ENCODE measurements around the gene DRGX. TPM values are rescaled to one million over a fixed set of nuclear protein-coding genes. Genes with fewer than 3 reads are reported as not detected.

Gene DRGX
- total RNA-seq, 2 donors from 2014 or later = not detected

DNA sequence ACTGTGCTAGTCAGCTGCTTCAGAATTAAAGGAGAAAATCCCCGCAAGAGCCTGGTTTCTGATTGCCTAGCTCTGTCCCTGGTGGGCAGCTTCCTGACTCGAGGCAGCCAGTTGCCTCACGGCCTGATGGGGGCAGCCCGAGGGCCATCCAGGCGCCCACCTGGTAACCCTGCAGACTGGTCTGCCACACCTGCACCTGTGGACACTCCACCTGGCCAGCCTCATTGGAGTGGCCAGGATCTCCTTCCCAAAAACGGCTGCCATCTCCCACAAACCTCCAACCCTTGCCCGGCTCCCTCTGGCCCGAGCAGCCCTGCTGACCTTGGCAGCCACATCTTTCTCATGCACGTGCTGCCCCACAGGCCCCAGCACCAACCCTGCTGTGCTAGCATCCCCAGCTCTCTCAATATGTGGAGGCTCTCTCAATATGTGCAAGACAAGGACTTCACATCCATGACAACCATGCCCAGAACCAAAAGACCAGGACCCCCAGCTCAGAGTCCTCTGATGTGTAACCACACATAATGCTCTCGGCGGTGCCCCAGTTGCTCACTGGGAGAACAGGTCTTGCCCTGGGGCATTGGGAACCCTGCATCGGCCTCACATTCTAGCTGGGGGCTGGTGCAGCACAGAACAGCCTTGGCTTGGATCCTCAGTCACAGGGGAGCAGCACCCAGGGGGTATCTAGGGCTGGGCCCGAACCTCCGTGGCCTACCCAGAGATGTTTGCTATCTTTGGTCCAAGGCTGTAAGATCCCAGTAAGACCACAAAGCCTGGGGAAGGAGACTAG, 14.6 kb downstream of the DRGX start:
- no peaks in the 10 kb centered on the region for H3K4me1 Mint-ChIP-seq
- ATAC-seq (replicated peaks) = no peak
- H3K27me3 Mint-ChIP-seq = peaks cover 11% of the 10 kb centered on the region
- no peaks in the 10 kb centered on the region for H3K9me3 Mint-ChIP-seq
- H3K4me3 Mint-ChIP-seq = no peak overlapping the region
- H3K27ac Mint-ChIP-seq = no peak overlapping the region
- no peaks in the 10 kb centered on the region for H3K36me3 Mint-ChIP-seq (ENCODE audit: low read depth)

DNA sequence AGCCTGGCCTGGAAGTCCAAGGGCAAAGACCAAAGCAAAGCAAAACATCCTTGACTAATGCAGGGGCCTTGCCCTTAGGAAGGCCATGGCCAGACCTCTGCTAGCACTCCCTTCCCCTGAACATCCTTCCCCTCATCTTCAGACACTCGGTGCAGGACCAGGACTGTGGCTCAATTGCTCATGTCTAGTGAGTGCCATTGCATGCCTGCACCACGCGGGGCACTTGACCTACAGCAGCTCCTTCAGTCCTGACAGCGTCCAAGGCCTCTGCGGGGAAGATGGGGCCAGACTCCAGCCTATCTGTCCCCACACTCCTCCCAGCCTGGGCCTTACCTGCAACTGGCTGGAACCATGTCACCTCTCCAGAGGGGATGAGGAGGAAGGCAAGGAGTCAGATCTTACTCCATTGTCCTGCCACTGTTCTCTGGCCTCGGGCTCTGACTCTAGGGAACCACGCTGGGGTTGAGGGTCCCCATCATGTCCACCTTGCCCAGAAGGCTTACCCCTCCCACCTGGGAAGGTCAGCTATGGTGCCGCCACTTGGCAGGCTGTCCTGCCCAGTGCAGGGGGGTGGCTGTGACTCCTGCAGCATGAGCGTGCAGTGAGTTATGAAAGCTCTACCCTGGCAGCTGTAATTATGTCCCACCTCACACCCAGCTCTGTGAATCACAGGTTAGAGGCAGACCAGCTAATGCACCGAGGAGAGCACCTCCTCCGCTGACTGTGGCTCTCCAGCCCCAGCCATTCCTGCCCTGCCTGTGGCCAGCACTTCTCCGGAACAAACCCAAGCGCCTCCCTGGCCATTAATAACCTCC, 16.1 kb downstream of the DRGX start:
- H3K27me3 Mint-ChIP-seq = peaks cover 11% of the 10 kb centered on the region
- H3K4me3 Mint-ChIP-seq = no peak overlapping the region
- no peak for ATAC-seq (replicated peaks)
- no peaks in the 10 kb centered on the region for H3K36me3 Mint-ChIP-seq (ENCODE audit: low read depth)
- H3K4me1 Mint-ChIP-seq = no peaks in the 10 kb centered on the region
- no peaks in the 10 kb centered on the region for H3K9me3 Mint-ChIP-seq
- no peak overlapping the region for H3K27ac Mint-ChIP-seq

DNA sequence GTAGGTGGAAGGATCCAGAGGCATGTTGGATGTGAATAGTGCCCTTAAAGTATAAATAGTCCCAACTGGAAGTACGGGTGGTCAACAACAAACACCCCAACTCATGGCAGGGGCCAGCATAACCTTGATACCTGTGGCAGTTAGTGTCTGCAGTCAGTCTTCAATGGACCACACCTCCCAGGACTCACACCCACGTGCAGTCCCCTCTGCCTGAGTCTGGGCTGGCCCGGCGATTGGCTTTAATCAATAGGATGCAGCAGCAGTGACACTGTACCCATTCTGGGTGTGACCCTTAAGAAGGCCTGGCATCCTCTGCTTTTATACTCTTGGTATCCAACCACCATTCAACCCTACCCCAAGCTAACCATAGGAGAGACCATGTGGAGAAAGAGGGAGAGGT, 18.6 kb downstream of the DRGX start:
- Mint-ChIP-seq H3K4me1 (no peaks in the 10 kb centered on the region), H3K9me3 (no peaks in the 10 kb centered on the region), H3K36me3 (ENCODE audit: low read depth) (no peaks in the 10 kb centered on the region), H3K27ac (no peak overlapping the region), H3K4me3 (no peak overlapping the region), H3K27me3 (peaks cover 16% of the 10 kb centered on the region)
- ATAC-seq (replicated peaks) = no peak

DNA sequence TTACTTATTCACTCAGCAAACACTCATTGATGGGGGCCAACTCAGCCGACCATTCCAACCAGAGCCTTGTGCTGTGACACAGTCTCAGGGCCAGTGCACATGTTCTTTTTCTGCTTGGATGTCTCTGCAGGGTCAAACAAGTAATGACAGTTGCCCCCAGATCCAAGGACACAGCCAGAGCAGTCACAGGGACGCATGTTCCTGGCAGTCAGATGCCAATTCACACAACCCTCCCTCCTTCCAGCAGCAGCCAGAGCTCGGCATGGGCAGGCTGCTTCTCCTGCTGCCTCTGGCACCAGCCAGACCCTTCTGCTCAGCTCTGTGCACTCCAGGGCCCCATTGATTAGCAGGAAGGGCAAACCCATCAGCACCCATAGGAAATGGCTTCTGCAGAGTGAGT, 20.3 kb downstream of the DRGX start:
- Mint-ChIP-seq H3K4me3 (no peak overlapping the region), H3K36me3 (ENCODE audit: low read depth) (no peaks in the 10 kb centered on the region)

DNA sequence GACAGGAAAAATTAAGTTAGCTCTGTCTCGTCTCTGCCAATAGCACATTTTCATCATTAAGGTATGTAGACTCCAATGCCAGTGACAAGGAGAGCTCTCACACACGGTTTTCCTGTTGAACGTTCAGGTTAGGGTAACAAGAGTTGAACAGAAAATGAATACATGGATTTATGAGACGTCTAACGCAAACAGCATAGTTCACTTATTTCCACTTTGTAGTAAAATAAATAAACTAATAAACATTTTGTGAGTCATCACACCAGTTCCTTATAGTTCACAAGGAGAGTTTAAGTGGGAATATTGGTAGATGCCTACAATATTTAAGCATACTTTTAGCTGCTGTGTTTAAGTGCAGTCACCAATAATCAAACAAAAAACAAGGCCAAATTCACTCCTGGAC, 21.1 kb downstream of the DRGX start:
- Mint-ChIP-seq H3K27me3 (peaks cover 15% of the 10 kb centered on the region), H3K9me3 (no peaks in the 10 kb centered on the region), H3K27ac (no peak overlapping the region), H3K4me3 (no peak overlapping the region), H3K4me1 (no peaks in the 10 kb centered on the region), H3K36me3 (ENCODE audit: low read depth) (no peaks in the 10 kb centered on the region)
- no peak for ATAC-seq (replicated peaks)

More for the DNA sequence above, 20.3 kb downstream of the DRGX start:
- no peaks in the 10 kb centered on the region for H3K4me1 Mint-ChIP-seq
- H3K27me3 Mint-ChIP-seq = peaks cover 18% of the 10 kb centered on the region
- no peak for ATAC-seq (replicated peaks)
- H3K27ac Mint-ChIP-seq = no peak overlapping the region
- H3K9me3 Mint-ChIP-seq = no peaks in the 10 kb centered on the region

DNA sequence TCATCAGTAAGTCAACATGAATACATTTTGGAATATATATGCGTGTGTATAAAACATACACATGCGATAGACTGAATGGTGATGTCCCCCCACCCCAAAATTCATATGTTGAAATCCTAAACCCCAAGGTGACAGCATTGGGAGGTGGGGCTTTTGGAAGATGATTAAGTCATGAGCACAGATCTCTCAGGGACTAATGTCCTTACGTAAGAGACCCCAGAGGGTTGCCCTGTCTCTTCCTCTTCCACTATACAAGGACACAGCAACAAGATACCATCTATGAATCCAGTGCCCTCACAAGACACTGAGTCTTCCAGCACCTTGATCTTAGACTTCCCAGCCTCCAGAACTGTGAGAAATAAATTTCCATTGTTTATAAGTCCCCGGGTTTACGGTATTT, 22.5 kb downstream of the DRGX start:
- Mint-ChIP-seq H3K36me3 (ENCODE audit: low read depth) (no peaks in the 10 kb centered on the region), H3K27ac (no peak overlapping the region), H3K27me3 (peaks cover 18% of the 10 kb centered on the region), H3K4me3 (no peak overlapping the region), H3K9me3 (no peaks in the 10 kb centered on the region), H3K4me1 (no peaks in the 10 kb centered on the region)
- no peak for ATAC-seq (replicated peaks)

DNA sequence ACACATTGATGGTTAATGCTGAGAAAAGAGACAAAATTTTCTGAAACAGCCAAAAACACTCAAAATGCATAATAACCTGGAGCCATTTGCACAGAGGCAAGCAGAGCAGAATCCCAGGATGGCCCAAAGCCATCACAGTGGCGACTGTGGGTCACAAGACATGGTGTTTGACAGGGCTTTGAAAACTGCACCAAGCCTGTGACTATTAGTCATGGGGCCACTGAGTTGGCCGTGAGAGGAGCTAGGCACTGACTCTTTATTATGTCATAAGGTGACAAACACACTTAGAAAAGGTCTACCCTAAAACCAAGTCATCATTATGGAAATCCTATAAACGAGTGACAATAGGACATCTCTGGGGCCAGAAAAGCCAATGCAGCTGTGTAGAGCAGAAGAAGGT, 23.9 kb downstream of the DRGX start:
- Mint-ChIP-seq H3K27ac (no peak overlapping the region), H3K4me1 (no peaks in the 10 kb centered on the region), H3K9me3 (no peaks in the 10 kb centered on the region), H3K4me3 (no peak overlapping the region), H3K27me3 (peaks cover 22% of the 10 kb centered on the region), H3K36me3 (ENCODE audit: low read depth) (no peaks in the 10 kb centered on the region)
- ATAC-seq (replicated peaks) = peak; percentile 65

DNA sequence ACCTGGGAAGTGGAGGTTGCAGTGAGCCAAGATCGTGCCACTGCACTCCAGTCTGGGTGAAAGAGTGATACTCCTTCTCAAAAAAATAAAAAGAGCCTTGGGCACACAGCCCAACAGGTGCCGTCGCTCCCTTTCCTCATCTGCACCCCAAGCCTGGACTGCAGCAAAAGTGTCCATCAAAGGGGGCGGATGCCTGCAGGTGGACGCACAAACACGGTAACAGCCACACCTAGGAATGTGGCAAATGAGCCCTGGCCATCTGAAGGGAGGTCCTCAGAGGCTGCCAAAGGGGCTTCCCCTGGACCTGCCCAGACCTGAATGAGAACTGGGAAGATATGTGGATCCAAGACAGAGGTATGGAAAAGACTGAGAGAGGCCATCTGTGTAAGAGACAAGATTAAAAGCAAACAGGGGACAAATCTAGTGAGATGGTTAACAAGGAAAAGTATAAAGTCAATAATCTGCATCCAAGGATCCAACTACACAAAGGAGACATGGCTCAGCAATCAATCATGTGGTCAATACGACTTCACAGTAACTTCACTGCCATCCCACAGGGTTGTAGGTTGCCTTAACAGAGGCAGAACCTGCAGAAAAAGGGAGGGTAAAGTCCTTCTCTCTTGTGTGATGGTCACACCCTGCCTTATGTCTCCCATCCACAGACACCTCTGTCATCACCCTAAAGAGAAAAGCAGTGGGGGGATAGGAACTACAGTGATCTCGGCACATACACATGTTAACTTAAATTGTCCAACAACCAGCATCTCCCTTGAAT, 25.4 kb downstream of the DRGX start:
- no peak for ATAC-seq (replicated peaks)
- no peaks in the 10 kb centered on the region for H3K4me1 Mint-ChIP-seq
- peaks cover 19% of the 10 kb centered on the region for H3K27me3 Mint-ChIP-seq
- H3K9me3 Mint-ChIP-seq = no peaks in the 10 kb centered on the region
- no peak overlapping the region for H3K4me3 Mint-ChIP-seq
- no peaks in the 10 kb centered on the region for H3K36me3 Mint-ChIP-seq (ENCODE audit: low read depth)
- no peak overlapping the region for H3K27ac Mint-ChIP-seq

DNA sequence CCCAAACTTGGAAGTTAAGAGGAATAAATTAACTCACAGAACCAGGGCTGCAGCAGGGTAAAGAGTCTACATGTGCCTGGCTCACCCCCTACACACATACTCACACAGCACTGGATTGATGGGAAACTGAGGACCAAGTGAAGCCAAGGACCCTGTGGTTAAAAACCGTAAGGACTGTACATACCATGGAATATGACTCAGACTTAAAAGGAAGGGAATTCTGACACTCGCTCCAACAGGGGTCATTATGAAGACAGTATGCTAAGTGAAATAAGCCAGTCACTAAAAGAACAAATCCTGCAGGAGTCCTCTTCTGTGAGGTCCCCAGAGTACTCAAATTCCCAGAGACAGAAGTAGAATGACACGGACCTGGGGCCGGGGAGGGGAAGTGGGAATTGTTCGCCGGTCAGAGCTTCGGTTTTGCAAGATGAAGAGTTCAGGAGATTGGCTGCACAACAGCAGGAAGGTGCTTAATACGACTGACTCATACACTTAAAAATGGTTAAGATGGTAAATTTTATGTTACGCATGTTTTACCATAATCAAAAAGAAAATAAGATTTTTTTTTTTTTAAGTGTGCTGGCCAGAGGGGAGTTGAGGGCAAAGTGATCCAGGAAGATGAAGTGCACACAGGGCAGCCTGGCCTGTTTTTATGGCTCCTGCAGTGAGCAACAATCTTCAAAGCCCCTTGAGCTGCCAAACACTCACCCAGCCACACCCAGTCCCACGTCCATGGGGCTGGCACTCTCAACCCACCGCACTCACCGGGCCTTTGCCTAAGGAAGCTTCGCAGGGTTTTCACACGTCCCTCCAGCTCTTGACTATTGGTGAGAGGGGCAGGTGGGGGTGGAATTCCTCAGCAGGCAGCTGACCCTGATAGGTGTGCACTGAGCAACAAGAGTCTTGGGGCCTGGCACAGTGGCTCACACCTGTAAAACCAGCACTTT, 26.4 kb downstream of the DRGX start:
- Mint-ChIP-seq H3K9me3 (no peaks in the 10 kb centered on the region), H3K27me3 (peaks cover 19% of the 10 kb centered on the region), H3K4me3 (no peak overlapping the region), H3K36me3 (ENCODE audit: low read depth) (no peaks in the 10 kb centered on the region), H3K4me1 (no peaks in the 10 kb centered on the region), H3K27ac (no peak overlapping the region)
- no peak for ATAC-seq (replicated peaks)

DNA sequence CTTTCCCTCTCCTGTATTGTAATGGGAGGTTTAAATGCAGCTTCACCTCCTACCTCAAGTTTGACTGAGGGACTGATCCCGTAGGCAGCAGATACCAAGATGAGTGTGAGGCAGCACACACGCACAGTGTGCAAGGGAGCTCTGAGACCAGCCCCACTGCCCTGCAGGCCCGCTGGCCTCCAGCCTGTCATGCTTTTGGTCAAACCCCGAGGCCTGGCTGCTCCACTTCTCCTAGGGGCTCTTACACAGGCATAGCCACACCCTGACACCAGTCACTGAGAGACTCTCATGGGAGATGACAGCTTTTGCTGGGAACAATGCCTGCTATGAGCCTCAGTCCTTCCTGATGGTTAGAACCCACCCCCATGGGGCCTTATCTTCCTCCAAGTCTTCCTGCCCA, 27.6 kb downstream of the DRGX start:
- Mint-ChIP-seq H3K4me1 (no peaks in the 10 kb centered on the region), H3K4me3 (no peak overlapping the region), H3K27ac (no peak overlapping the region), H3K9me3 (no peaks in the 10 kb centered on the region), H3K27me3 (peaks cover 15% of the 10 kb centered on the region), H3K36me3 (ENCODE audit: low read depth) (no peaks in the 10 kb centered on the region)
- ATAC-seq (replicated peaks) = no peak

DNA sequence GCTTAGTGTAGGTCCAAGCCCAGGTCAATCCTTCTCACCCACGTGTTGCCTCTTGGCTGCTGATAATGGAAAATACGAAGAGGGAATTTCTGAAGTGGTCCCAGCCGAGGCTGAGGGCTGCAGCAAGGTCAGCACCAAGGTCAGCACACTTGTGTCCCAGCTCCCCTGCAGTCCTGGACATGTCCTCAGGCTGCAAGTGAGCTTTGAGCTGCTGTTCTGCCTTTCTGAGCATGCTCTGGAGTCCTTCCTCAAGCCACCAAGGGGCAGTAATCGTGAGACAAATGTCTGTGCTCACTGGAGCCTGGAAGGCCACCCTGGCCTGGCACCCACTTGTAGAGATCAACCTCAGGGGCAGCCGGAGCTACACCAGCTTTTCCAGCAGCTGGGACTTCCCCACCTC, 28.3 kb downstream of the DRGX start:
- H3K4me1 Mint-ChIP-seq = no peaks in the 10 kb centered on the region
- ATAC-seq (replicated peaks) = no peak
- no peaks in the 10 kb centered on the region for H3K9me3 Mint-ChIP-seq
- no peak overlapping the region for H3K4me3 Mint-ChIP-seq
- H3K27ac Mint-ChIP-seq = no peak overlapping the region
- H3K36me3 Mint-ChIP-seq (ENCODE audit: low read depth) = no peaks in the 10 kb centered on the region
- H3K27me3 Mint-ChIP-seq = peaks cover 13% of the 10 kb centered on the region

DNA sequence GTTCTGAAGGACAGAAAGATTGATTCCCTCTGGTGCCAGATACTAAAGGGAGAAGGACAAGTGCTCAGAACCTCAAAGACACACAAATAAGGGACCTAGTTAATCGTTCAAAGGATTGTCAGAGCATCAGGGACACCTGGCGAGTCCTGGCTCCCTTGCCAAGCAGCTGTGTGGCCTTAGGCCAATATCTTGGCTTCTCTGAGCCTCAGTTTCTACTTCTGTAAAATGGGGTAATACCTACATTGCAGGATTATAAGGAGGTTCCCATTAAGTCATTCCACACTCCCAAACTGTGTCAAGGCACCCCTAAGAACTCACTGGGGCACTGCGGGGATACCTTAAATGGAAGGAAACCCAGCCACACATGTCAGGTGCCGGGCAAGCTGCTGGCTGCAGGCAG, 29.4 kb downstream of the DRGX start:
- Mint-ChIP-seq H3K36me3 (ENCODE audit: low read depth) (no peaks in the 10 kb centered on the region), H3K27ac (no peak overlapping the region), H3K4me1 (no peaks in the 10 kb centered on the region), H3K4me3 (no peak overlapping the region), H3K27me3 (peaks cover 15% of the 10 kb centered on the region), H3K9me3 (no peaks in the 10 kb centered on the region)
- ATAC-seq (replicated peaks) = no peak

DNA sequence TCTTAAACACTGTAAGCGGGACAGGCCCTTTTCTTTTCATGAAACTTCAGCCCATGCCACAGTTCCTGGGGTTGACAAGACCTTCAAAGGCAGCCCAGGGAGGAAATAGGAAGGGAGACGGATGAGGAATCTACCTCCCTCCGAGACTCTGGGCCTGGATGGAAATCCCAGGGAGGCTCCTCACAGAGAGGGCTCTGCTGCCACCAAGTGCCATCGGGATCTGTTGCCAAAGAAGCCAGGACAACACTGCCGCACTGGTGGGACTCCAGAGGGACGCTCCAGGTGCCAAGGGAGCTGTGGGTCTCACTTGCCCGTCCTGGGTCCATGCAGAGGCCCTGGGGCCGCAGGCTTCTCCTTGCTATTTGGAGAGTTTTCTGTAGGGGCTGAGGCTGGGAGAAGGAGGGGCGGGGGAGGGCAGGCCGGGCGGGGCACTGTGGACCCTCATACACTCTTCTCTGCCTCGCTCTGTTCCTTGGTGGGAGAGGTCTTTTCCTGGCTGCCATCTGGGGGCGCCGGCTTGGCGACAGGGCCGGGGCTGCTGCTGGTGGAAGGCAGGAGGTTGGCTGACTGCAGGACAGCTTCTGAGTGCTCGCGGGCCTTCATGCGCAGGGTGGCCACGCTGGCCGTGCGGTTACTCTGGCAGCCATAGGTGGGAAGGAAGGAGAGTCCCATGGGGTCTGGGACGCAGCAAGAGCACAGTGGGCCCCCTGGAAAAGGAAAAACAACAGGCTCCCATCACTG, 30.0 kb downstream of the DRGX start:
- Mint-ChIP-seq H3K9me3 (no peaks in the 10 kb centered on the region), H3K4me1 (no peaks in the 10 kb centered on the region), H3K27me3 (peaks cover 13% of the 10 kb centered on the region), H3K36me3 (ENCODE audit: low read depth) (no peaks in the 10 kb centered on the region), H3K4me3 (no peak overlapping the region), H3K27ac (no peak overlapping the region)
- ATAC-seq (replicated peaks) = no peak
